AG10803 (cell line): ENCODE data around the gene PLXNB2.

Experiments used
- DNase-seq: peaks from one replicate; pipeline ENCODE4 v3.0.0; 2010; ENCODE audit warnings: low read depth
- H3K4me3 ChIP-seq: 2 replicates; pipeline ENCODE4 v1.5.1; 2011; ENCODE audit warnings: mild to moderate bottlenecking, low read length, control low read depth
- TF ChIP-seq, protein P1 (sequence below): conservative IDR thresholded peaks from 2 replicates; pipeline ENCODE4 v1.5.1; 2011; ENCODE audit warnings: mild to moderate bottlenecking, low read length, control low read depth, inconsistent platforms

The PLXNB2 gene

DNA sequence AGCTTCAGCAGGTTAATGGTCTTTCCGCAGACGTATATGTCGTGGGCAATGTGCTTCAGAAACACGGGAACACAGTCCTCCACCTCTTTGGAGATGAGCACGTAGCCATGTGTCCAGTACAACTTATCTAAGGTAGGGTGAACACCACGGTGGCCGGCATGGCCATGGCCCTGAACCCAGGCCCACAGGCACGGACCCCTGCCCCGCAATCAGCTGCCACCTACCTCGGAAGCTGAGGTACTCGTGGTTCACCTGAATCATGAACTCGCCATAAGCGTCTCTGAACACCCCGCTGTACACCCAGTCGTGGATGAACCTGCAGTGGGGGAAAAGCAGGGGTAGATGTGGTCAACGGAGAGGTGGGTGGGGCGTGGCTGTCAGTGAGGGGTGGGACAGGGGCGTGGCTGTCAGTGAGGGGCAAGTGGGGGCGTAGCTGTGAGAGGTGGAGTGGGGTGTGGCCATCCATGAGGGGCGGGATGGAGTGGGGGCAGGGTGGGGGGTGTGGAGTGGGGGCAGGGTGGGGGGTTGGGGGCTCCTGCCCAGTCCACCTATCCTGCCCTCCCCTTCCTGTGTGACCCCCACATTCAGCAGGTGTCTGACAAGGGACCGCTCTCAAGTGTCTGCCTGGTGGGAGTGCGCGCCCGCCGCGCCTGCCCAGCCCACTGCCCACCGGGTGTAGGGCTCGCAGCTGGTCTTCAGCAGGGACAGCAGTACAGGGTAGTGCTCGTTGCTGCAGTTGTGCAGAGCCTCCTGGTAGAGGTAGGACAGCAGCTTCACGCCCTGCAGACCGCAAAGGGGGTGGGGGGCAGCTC, 81.2 kb downstream of the PLXNB2 start:
- TF ChIP-seq, protein P1, sequence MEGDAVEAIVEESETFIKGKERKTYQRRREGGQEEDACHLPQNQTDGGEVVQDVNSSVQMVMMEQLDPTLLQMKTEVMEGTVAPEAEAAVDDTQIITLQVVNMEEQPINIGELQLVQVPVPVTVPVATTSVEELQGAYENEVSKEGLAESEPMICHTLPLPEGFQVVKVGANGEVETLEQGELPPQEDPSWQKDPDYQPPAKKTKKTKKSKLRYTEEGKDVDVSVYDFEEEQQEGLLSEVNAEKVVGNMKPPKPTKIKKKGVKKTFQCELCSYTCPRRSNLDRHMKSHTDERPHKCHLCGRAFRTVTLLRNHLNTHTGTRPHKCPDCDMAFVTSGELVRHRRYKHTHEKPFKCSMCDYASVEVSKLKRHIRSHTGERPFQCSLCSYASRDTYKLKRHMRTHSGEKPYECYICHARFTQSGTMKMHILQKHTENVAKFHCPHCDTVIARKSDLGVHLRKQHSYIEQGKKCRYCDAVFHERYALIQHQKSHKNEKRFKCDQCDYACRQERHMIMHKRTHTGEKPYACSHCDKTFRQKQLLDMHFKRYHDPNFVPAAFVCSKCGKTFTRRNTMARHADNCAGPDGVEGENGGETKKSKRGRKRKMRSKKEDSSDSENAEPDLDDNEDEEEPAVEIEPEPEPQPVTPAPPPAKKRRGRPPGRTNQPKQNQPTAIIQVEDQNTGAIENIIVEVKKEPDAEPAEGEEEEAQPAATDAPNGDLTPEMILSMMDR, result no peak
- no peak for DNase-seq
- H3K4me3 ChIP-seq, result no peak overlapping the region

- no peak overlapping the region for H3K4me3 ChIP-seq
- no peak for DNase-seq
- TF ChIP-seq, protein P1, result no peak
Measured at GRCh38 chr22:50225200-50225969, 82.1 kb downstream of the PLXNB2 start.
